Fibroblast of peridontal ligament (primary cell): ENCODE data around the gene SYMPK.
"Not testable (repeated sequence)": the region's sequence is repeated elsewhere in the genome, so short reads cannot be mapped to it uniquely, and the experiment has no call there.

Experiments used
- DNase-seq: peaks from one replicate; pipeline ENCODE4 v3.0.0-alpha.2; 2010; ENCODE audit errors: extremely low read depth

SYMPK gene

GRCh38 chr19:45804140-45804958 lies 58.6 kb downstream of the SYMPK start:
- DNase-seq, result no peak

GRCh38 chr19:45801603-45802175 lies 61.3 kb downstream of the SYMPK start:
- no peak for DNase-seq

DNA sequence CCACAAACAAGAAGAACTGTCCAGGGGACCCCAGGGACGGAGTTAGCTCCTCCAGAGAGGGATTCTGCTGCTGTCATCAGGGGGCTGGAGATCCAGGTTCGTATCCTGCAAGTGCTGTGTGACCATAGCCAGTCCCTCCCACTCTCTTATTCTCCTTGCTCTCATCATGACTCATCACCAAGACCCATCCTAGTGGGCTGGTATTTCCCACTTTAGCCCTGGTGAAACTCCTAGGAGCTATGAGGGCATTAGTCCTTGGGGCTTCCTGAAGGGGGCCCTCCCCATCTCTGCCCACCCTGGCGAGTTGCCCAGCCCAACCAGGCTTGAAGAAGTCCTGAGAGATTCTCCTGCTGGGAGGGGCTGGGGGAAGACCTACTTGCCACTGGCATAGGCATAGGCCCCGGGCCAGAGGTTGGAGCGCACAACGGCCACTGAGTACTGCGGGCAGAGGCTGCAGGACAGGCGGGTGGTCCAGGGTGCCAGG lies 62.8 kb downstream of the SYMPK start:
- peak; percentile 41 for DNase-seq

DNA sequence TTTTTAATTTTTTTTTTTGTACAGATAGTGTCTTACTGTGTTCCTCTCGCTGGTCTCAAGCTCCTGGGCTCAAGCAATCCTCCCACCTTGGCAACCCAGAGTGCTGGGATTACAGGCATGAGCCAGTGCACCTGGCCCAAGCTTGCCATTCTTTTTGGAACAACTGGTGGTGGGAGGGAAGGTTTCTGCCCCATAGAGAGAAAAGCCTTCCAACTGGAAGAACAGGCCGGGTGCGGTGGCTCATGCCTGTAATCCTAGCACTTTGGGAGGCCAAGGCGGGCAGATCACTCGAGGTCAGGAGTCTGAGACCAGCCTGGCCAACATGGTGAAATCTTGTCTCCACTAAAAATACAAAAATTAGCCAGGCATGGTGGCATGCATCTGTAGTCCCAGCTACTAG lies 63.4 kb downstream of the SYMPK start:
- not testable (repeated sequence) for DNase-seq

- DNase-seq, result peak; percentile 93
These were observed 63.9 kb downstream of the SYMPK start for GRCh38 chr19:45798995-45799517.

GRCh38 chr19:45794627-45795026 lies 68.3 kb downstream of the SYMPK start:
- DNase-seq, result no peak

DNA sequence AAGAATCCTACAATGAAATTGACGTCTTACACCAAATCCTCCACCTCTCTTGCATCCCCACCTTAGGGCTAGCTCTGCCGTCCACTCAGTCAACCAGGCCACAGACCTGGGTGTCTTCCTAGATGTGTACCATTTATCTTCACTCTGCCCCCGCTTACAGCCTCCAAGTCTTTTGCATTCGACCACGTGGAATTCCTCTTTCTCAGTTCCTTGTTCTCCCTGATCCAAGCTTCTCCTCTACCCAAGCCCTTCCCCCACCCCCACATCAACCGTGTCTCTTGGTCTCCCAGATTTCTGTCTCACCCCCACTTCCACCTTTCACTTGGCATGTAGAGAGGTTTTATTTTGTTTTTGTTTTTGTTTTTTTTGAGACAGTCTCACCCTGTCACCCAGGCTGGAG lies 69.1 kb downstream of the SYMPK start:
- no peak for DNase-seq

- no peak for DNase-seq
These were observed 69.8 kb downstream of the SYMPK start for GRCh38 chr19:45793178-45793564.

DNA sequence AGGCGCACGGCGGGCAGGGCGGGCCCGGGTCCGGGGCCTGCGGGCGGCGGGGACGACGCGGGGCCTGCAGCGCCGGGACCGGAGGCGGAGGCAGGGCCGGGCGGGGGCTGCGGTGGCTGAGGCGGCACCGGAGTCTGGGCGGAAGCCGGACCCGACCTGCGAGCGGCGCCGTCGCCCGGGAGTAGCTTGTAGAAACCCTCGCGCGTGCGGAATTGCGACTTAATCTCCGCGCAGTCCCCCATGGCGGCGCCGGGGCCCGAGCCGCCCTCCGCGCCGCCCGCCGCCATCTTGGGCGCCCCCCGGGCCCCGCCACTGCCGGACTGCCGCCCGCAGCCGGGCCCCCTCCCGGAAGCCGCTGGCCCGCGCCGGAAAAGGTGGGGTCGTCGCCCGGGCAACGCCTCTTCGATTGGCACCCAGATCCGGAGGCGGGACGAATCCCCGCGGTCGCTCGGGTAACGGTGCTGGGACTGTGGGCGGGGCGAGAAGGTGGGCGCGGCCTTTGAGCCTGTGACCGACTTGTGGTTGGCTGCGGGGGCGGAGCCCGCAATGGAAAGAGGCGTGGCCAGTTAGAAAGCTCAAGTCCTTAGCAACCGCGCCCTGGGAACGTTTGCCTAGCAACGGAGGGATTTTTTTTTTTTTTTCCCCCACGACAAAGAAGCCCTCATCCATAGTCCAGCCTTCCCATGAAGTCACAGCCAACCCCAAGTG lies 70.3 kb downstream of the SYMPK start, which contains the start of gene DMWD:
TSS of gene DMWD (minus strand) at position 376 of the 708 bp plus-strand sequence. CDS start at position 287, 89 bp downstream.
- peak; percentile 97 for DNase-seq

- DNase-seq, result no peak
These were observed 71.0 kb downstream of the SYMPK start for GRCh38 chr19:45791744-45792469.

- DNase-seq, result no peak
These were observed 72.0 kb downstream of the SYMPK start for GRCh38 chr19:45790942-45791341.

DNA sequence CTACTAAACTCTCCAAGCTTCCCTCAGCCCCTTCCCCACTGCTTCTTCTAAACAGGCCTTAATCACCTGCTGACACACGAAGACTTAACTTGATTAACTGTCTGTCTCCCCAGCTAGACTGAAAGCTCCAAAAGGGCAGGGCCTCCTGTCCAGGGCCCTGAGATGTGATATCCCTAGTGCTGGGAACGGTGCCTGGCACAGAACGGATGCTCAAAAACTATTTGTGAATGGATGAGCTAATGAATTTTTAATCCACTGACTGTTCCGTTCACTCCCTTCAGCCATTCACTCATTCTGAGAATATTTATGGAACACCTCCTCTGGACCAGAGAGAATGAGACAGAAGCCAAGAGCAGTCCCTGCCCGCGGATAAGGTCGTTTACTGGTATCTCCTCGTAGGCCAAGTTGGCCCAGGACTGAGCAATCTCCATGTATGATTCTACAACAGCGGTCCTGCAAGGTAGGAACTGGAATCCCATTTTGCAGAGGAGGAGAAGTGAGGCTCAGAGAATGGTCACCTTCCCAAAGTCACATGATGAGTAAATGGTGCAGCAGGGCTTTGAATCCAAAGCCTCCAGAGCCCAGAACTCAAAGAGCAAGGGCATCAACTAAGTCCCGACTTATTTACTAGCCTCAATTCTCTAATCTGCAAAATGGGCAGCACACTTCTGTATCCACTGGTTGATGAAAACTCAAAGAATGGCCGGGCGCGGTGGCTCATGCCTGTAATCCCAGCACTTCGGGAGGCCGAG lies 73.7 kb downstream of the SYMPK start:
- DNase-seq, result no peak

DNA sequence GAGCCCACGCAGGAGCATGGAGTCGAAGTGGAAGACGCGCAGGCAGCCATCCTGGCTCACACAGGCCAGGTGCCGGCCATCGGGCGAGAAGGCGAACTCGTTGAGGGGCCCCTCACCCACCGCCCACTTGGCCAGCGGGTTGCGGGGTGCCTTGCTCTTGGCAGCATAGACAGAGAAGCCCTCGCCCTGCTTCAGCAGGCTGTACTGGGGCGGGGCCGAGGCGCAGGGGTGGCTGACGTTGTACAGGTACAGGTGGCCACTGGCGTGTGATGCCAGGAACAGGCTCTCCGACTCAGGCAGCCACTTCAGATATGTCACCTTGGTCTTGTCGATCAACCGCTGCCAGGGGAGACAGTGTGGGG lies 76.4 kb downstream of the SYMPK start:
- no peak for DNase-seq

GRCh38 chr19:45785781-45786532 lies 77.0 kb downstream of the SYMPK start:
- DNase-seq, result no peak

DNA sequence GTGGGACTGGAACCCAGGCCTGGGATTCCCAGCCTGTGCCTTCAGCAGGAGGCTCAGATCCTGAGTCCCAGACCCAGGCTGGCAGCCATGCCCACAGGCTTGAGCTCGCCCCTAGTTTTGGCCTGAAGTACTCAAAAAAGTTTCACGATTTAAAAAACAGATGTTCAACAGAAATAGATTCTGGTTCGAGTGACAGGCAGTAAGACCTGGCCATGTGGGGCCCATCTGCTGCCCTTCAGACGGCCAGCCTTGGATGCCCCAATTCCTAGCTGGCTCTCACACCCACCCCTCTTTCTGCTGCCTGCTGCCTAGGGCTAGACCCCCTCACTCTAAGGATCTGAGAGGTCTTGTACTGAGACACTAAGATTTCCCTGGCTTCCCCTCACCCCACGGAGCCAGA lies 77.8 kb downstream of the SYMPK start:
- no peak for DNase-seq

- DNase-seq, result no peak
These were observed 78.9 kb downstream of the SYMPK start for GRCh38 chr19:45784096-45784495.

- DNase-seq, result peak; percentile 82
These were observed 79.8 kb downstream of the SYMPK start for GRCh38 chr19:45782820-45783785.

DNA sequence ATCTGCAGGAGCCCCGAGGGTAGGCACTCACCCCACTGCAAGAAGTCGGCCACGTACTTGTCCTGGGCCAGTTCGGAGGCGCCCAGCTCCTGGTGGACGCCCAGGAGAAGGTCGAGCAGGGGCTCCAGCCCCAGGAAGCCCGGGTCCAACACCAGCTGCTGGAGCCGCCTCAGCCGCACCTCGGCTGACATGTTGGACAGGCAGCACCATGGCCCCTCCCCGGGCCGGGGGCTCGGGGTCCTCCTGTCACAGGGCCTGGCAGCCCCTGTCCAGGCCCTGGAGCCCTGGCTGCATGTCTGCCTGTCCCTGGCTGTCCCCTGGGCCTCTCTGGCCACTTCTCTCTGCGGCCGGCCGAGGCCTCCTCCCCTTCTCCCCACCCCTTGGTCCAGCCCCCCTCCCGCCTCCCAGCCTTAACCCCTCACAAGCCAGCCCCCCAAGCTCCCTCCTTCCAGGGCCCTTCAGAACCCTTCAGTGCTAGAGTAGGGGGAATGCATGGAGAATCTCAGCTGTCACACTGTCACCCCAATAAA lies 80.7 kb downstream of the SYMPK start, which contains the start of gene DMPK:
TSS of gene DMPK (minus strand) at position 329 of the 530 bp plus-strand sequence. CDS start at position 191, 138 bp downstream.
- DNase-seq, result no peak
